Lower leg skin (tissue), 3 donors: ENCODE data around the gene MLC1.

Experiments
- POLR2A ChIP-seq, 2 donors: fragments of 450-650 bp; IDR thresholded peaks; one replicate each; pipeline ENCODE4 v1.6.1; 2016 to 2017; ENCODE audit warnings: antibody characterized with exemption in 2 of 2, mild to moderate bottlenecking in 1 of 2, moderate library complexity in 1 of 2
- TF ChIP-seq, protein P1 (sequence below), 3 donors: fragments of 450-650 bp; IDR thresholded peaks; one replicate each; pipeline ENCODE4 v1.5.1; 2016; ENCODE audit warnings: antibody characterized with exemption in 3 of 3, mild to moderate bottlenecking in 3 of 3, moderate library complexity in 2 of 3

DNA sequence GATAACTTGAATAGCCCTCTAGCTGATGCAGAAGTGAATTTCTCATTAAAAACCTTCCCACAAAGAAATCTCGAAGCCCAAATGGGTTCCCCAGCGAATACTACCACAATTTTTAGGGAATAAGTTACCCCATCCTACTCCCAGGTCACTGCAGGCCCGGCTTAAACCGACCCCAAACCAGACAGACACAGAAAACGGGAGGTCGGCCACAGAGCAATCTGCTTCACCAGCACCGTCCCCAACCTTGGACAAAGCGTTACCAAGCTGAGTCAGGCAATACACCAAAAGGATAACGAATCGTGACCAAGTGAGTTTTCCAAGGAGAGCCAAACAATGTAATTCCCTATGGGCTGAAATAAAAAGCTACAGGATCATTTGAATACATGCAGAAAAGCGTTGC, 4.0 kb upstream of the MLC1 start:
- TF ChIP-seq, protein P1, sequence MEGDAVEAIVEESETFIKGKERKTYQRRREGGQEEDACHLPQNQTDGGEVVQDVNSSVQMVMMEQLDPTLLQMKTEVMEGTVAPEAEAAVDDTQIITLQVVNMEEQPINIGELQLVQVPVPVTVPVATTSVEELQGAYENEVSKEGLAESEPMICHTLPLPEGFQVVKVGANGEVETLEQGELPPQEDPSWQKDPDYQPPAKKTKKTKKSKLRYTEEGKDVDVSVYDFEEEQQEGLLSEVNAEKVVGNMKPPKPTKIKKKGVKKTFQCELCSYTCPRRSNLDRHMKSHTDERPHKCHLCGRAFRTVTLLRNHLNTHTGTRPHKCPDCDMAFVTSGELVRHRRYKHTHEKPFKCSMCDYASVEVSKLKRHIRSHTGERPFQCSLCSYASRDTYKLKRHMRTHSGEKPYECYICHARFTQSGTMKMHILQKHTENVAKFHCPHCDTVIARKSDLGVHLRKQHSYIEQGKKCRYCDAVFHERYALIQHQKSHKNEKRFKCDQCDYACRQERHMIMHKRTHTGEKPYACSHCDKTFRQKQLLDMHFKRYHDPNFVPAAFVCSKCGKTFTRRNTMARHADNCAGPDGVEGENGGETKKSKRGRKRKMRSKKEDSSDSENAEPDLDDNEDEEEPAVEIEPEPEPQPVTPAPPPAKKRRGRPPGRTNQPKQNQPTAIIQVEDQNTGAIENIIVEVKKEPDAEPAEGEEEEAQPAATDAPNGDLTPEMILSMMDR (IDR thresholded peaks at IDR 0.05): no peak
- no peak for TF ChIP-seq POLR2A (IDR thresholded peaks at IDR 0.05)
